GM21717 (cell line): ENCODE measurements around the gene ATP1A1.

ENCODE experiments used
- ATAC-seq: cut with Tn5 transposase; IDR thresholded peaks from one replicate; pipeline ENCODE4 v1.9.1; 2021; ENCODE audit warnings: mild to moderate bottlenecking, moderate library complexity; ENCODE audit not compliant: unreplicated experiment

ATP1A1 gene

GRCh38 chr1:116412480-116412798 lies 39.4 kb downstream of the ATP1A1 start:
- ATAC-seq, result no peak

GRCh38 chr1:116412898-116413297 lies 39.9 kb downstream of the ATP1A1 start:
- ATAC-seq, result no peak

- no peak for ATAC-seq
Measured at GRCh38 chr1:116413414-116413813, 40.4 kb downstream of the ATP1A1 start.

- no peak for ATAC-seq
Measured at GRCh38 chr1:116414364-116414763, 41.3 kb downstream of the ATP1A1 start.

GRCh38 chr1:116415200-116415698 lies 42.2 kb downstream of the ATP1A1 start:
- no peak for ATAC-seq

- no peak for ATAC-seq
Measured at GRCh38 chr1:116415699-116416533, 42.9 kb downstream of the ATP1A1 start.

- ATAC-seq, result no peak
Measured at GRCh38 chr1:116416854-116417513, 43.9 kb downstream of the ATP1A1 start.

- ATAC-seq, result no peak
Measured at GRCh38 chr1:116417678-116418077, 44.6 kb downstream of the ATP1A1 start.

- peak; percentile 85 for ATAC-seq
Measured at GRCh38 chr1:116418091-116418830, 45.2 kb downstream of the ATP1A1 start.

GRCh38 chr1:116420417-116421200 lies 47.6 kb downstream of the ATP1A1 start:
- no peak for ATAC-seq

- ATAC-seq, result no peak
Measured at GRCh38 chr1:116424438-116424837, 51.4 kb downstream of the ATP1A1 start.

- ATAC-seq, result no peak
Measured at GRCh38 chr1:116424863-116425262, 51.8 kb downstream of the ATP1A1 start.

GRCh38 chr1:116425987-116426386 lies 52.9 kb downstream of the ATP1A1 start:
- no peak for ATAC-seq

- no peak for ATAC-seq
Measured at GRCh38 chr1:116426401-116426800, 53.4 kb downstream of the ATP1A1 start.

- no peak for ATAC-seq
Measured at GRCh38 chr1:116428576-116428975, 55.5 kb downstream of the ATP1A1 start.

- no peak for ATAC-seq
Measured at GRCh38 chr1:116429821-116430374, 56.9 kb downstream of the ATP1A1 start.

- no peak for ATAC-seq
Measured at GRCh38 chr1:116431870-116432500, 58.9 kb downstream of the ATP1A1 start.

GRCh38 chr1:116432655-116433265 lies 59.7 kb downstream of the ATP1A1 start:
- ATAC-seq, result no peak
